Stimulated activated CD8-positive, alpha-beta memory T cell treated with anti-CD3 and anti-CD28 coated beads, Interleukin-7, amount 100 ng/mL, for 48 hours (primary cell): ENCODE measurements around the gene GPR34.
A peak's percentile ranks its signal among the peaks of the same experiment; 100 is the strongest.

Experiments used
- DNase-seq, 2 donors: peaks; one replicate each; pipeline ENCODE4 v3.0.0-alpha.2; 2020; ENCODE audit warnings: low read depth in 1 of 2; ENCODE audit errors: extremely low read depth in 1 of 2

The GPR34 gene

DNA sequence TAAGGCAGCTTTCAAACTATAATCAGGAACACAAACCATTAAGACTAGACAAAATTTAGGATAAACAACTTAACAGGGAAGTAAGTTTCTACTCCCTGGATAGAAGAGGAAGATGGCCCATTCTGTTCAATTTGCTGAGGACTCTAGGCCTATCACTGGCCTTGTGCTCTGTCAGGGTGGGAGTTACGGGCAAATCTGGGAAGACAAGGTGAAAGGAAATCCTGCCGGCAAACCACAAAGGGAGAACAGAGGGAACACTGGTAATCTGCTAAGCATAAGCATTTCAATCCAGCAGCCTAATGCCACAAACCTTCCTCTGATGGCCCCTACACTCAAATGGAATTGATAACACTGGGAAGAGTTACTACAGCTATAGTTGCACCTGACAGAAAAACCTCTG, 43.5 kb downstream of the GPR34 start:
- DNase-seq = no peak

DNA sequence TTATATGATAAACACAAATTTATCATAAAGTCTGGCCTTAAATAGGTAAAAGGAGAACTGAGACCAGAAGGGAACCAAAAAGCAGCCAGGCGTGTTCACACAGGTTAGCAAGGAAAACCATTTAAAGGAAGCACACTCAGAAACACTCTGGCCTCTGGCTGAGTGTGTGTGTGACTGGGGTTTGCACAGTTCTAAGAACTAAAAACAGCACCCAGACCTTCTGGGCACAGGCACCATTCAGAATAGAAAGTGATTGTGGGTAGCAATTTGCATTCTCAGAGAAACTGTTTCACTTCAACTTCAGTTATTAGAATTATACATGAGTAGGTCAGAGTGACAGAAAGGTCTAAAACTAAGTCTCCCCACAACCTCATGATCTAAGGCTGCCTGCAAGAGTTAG, 45.2 kb downstream of the GPR34 start:
- peak in 1 of 2 donors; percentile 2 for DNase-seq

- no peak for DNase-seq
Observed at GRCh38 chrX:41734530-41734929, 45.8 kb downstream of the GPR34 start.

DNA sequence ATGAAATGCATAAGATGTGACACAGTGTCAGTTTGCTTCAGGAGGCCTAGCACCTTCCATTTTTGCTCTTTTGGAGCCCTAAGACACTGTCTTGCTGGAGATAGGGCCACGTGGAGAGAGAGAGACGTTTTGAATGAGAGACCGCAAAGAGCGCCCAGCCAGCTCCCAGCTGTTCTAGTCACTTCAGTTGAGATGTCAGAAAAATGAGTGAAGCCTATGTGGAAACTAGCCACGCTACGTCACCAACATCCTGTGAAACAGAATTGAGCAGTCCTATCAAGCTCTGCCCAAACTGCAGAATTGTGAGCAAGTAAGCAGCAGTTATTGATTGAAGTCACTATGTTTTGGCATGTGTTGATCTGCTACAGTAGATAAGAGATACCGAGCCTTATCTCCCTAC, 48.3 kb downstream of the GPR34 start:
- DNase-seq = peak; percentile 10

- no peak for DNase-seq
Observed at GRCh38 chrX:41739871-41740270, 51.1 kb downstream of the GPR34 start.
